Small intestine (tissue), 7 donors: Measurements from ENCODE around the gene RFC1. TPM values are rescaled to one million over a fixed set of nuclear protein-coding genes. Genes with fewer than 3 reads are reported as not detected.
"Not testable (repeated sequence)": the region's sequence is repeated elsewhere in the genome, so short reads cannot be mapped to it uniquely, and the experiment has no call there.

ENCODE experiments used
- DNase-seq, 2 donors: peaks; one replicate each; pipeline versions ENCODE4 v3.0.0 to v3.0.0-alpha.2; 2013
- FAIRE-seq: peaks from 2 replicates; lab custom pipeline; 2012; peaks lifted over from hg19 to GRCh38; lab: Jason Lieb, UNC
- H3K27ac ChIP-seq, 3 donors: one replicate each; pipeline ENCODE4 v1.5.1; 2013; ENCODE audit warnings: low read length in 2 of 3, mild to moderate bottlenecking in 2 of 3, control low read depth in 1 of 3, inconsistent platforms in 1 of 3, low read depth in 1 of 3, moderate library complexity in 1 of 3
- H3K27me3 ChIP-seq, 3 donors: one replicate each; pipeline ENCODE4 v1.6.1; 2013; ENCODE audit warnings: low read length in 3 of 3, inconsistent platforms in 1 of 3; ENCODE audit not compliant: control insufficient read depth in 3 of 3, insufficient read depth in 3 of 3
- H3K36me3 ChIP-seq, 3 donors: one replicate each; pipeline ENCODE4 v1.6.1; 2013; ENCODE audit warnings: low read length in 3 of 3, inconsistent platforms in 1 of 3, low read depth in 1 of 3, mild to moderate bottlenecking in 1 of 3, moderate library complexity in 1 of 3; ENCODE audit not compliant: control insufficient read depth in 3 of 3, insufficient read depth in 2 of 3
- H3K4me1 ChIP-seq, 3 donors: one replicate each; pipeline ENCODE4 v1.6.1; 2013; ENCODE audit warnings: low read length in 2 of 3, inconsistent platforms in 1 of 3, low read depth in 1 of 3, mild to moderate bottlenecking in 1 of 3, moderate library complexity in 1 of 3; ENCODE audit not compliant: control insufficient read depth in 3 of 3, insufficient read depth in 2 of 3
- H3K4me3 ChIP-seq, 3 donors: one replicate each; pipeline ENCODE4 v1.5.1; 2013; ENCODE audit warnings: low read length in 3 of 3, control low read depth in 1 of 3, inconsistent platforms in 1 of 3, low read depth in 1 of 3, mild to moderate bottlenecking in 1 of 3, moderate library complexity in 1 of 3
- H3K9me3 ChIP-seq, 2 donors: one replicate each; pipeline ENCODE4 v1.6.1; 2013; ENCODE audit warnings: low read depth in 1 of 2, low read length in 1 of 2; ENCODE audit not compliant: control insufficient read depth in 2 of 2, insufficient read depth in 1 of 2
- WGBS, 3 donors: extraction: QIAGEN DNeasy Blood & Tissue Kit; methylation state at CpG; one replicate each; pipeline ENCODE4 v1.1.7; 2013; 5-methylcytosine and 5-hydroxymethylcytosine counted together
- polyA plus RNA-seq, 4 donors: library from polyadenylated mRNA; stranded (reverse) in 3 of 4; unstranded in 1 of 4; fragments of 200-250 nt in 3 of 4; fragments of 120-200 nt in 1 of 4; gene quantifications; one replicate each; pipeline versions ENCODE4 v1.2.1 to v1.2.3, GENCODE V29; 2013
- donor health status: healthy with polysubstance abuse.
- donor health status: control.
- donor health status: control.
- donor health status: Bipolar disorder and iron deficiency.
- donor health status: healthy.

RFC1 gene
- polyA plus RNA-seq, 4 donors = 7.4 to 42.0 (median 15.5) TPM

GRCh38 chr4:39287223-39287622 lies 78.9 kb downstream of the RFC1 start:
- no peaks in the 10 kb centered on the region for H3K4me1 ChIP-seq
- peaks cover 5 to 24% (median 17%) of the 10 kb centered on the region in 3 donors for H3K36me3 ChIP-seq
- FAIRE-seq (no peak), DNase-seq (no peak)
- 93 to 96% (median 95%) methylated on average over 4 of the region's 4 CpGs for WGBS, 3 donors
- no peak overlapping the region for H3K4me3 ChIP-seq
- H3K27ac ChIP-seq = no peak overlapping the region
- H3K27me3 ChIP-seq = no peaks in the 10 kb centered on the region
- H3K9me3 ChIP-seq = no peaks in the 10 kb centered on the region

- 92 to 98% (median 95%) methylated on average over 2 of the region's 2 CpGs for WGBS, 3 donors
- FAIRE-seq = no peak
- no peak for DNase-seq
These were observed 79.9 kb downstream of the RFC1 start for GRCh38 chr4:39286263-39286662.

GRCh38 chr4:39285853-39286252 lies 80.3 kb downstream of the RFC1 start:
- 90 to 95% (median 92%) methylated on average over 2 of the region's 2 CpGs for WGBS, 3 donors
- Histone ChIP-seq H3K27me3 (no peaks in the 10 kb centered on the region), H3K9me3 (no peaks in the 10 kb centered on the region), H3K36me3 (peaks cover 5 to 25% (median 14%) of the 10 kb centered on the region in 3 donors), H3K4me3 (no peak overlapping the region), H3K4me1 (no peaks in the 10 kb centered on the region), H3K27ac (no peak overlapping the region)
- DNase-seq = no peak
- FAIRE-seq = no peak

More at GRCh38 chr4:39286263-39286662, 79.9 kb downstream of the RFC1 start:
- Histone ChIP-seq H3K9me3 (no peaks in the 10 kb centered on the region), H3K36me3 (peaks cover 5 to 25% (median 14%) of the 10 kb centered on the region in 3 donors), H3K4me3 (no peak overlapping the region), H3K27ac (no peak overlapping the region), H3K27me3 (no peaks in the 10 kb centered on the region), H3K4me1 (no peaks in the 10 kb centered on the region)

- H3K9me3 ChIP-seq = no peaks in the 10 kb centered on the region
- H3K27me3 ChIP-seq = no peaks in the 10 kb centered on the region
- H3K36me3 ChIP-seq = peaks cover 5 to 24% (median 12%) of the 10 kb centered on the region in 3 donors
- no peak for DNase-seq
- FAIRE-seq = no peak
- 71 to 76% (median 73%) methylated on average over 7 of the region's 7 CpGs for WGBS, 3 donors
- H3K27ac ChIP-seq = no peak overlapping the region
- no peak overlapping the region for H3K4me3 ChIP-seq
- no peaks in the 10 kb centered on the region for H3K4me1 ChIP-seq
These were observed 80.9 kb downstream of the RFC1 start for GRCh38 chr4:39285111-39285795.

GRCh38 chr4:39280770-39281169 lies 85.4 kb downstream of the RFC1 start:
- H3K27me3 ChIP-seq = no peaks in the 10 kb centered on the region
- H3K4me1 ChIP-seq = no peaks in the 10 kb centered on the region
- H3K27ac ChIP-seq = no peak overlapping the region
- no peaks in the 10 kb centered on the region for H3K9me3 ChIP-seq
- no peak overlapping the region for H3K4me3 ChIP-seq
- FAIRE-seq = no peak
- WGBS, 3 donors = 93 to 98% (median 95%) methylated on average over 2 of the region's 2 CpGs
- peaks cover 0 to 27% (median 2%) of the 10 kb centered on the region in 3 donors for H3K36me3 ChIP-seq
- DNase-seq = no peak

GRCh38 chr4:39279416-39279815 lies 86.7 kb downstream of the RFC1 start:
- FAIRE-seq = no peak
- no peak overlapping the region for H3K4me3 ChIP-seq
- no peak overlapping the region for H3K27ac ChIP-seq
- H3K4me1 ChIP-seq = no peaks in the 10 kb centered on the region
- 81 to 83% (median 82%) methylated on average over 5 of the region's 5 CpGs for WGBS, 3 donors
- no peaks in the 10 kb centered on the region for H3K9me3 ChIP-seq
- no peak for DNase-seq
- H3K27me3 ChIP-seq = no peaks in the 10 kb centered on the region
- peaks cover 0 to 39% (median 2%) of the 10 kb centered on the region in 3 donors for H3K36me3 ChIP-seq

GRCh38 chr4:39278476-39278875 lies 87.7 kb downstream of the RFC1 start:
- Histone ChIP-seq H3K4me1 (no peaks in the 10 kb centered on the region), H3K27me3 (no peaks in the 10 kb centered on the region), H3K4me3 (no peak overlapping the region), H3K9me3 (no peaks in the 10 kb centered on the region), H3K27ac (no peak overlapping the region), H3K36me3 (peaks cover 0 to 41% (median 2%) of the 10 kb centered on the region in 3 donors)
- FAIRE-seq = no peak
- no peak for DNase-seq
- WGBS, 3 donors = 93 to 97% (median 96%) methylated on average over 9 of the region's 9 CpGs

- H3K36me3 ChIP-seq = peaks cover 0 to 49% (median 2%) of the 10 kb centered on the region in 3 donors
- 91 to 93% (median 92%) methylated on average over 6 of the region's 6 CpGs for WGBS, 3 donors
- DNase-seq, FAIRE-seq, H3K4me1 ChIP-seq, H3K27ac ChIP-seq, H3K27me3 ChIP-seq, H3K4me3 ChIP-seq, H3K9me3 ChIP-seq: not testable (repeated sequence)
These were observed 88.5 kb downstream of the RFC1 start for GRCh38 chr4:39277661-39278060.
